H9 (cell line): ENCODE data around the gene OR13C8. TPM values are rescaled to one million over a fixed set of nuclear protein-coding genes. Genes with fewer than 3 reads are reported as not detected.

ENCODE experiments used
- DNase-seq: peaks from one replicate; pipeline ENCODE4 v3.0.0-alpha.2; 2017
- H2AFZ ChIP-seq: one replicate; pipeline ENCODE4 v1.6.1; 2013; ENCODE audit warnings: mild to moderate bottlenecking, low read length, control low read depth, moderate library complexity
- H2AK5ac ChIP-seq: 2 replicates; pipeline ENCODE4 v1.6.1; 2013; ENCODE audit warnings: low read length, control low read depth, mixed read lengths; ENCODE audit not compliant: insufficient read length
- H2BK120ac ChIP-seq: one replicate; pipeline ENCODE4 v1.6.1; 2013; ENCODE audit warnings: low read depth, mild to moderate bottlenecking, low read length, control low read depth, inconsistent platforms; ENCODE audit not compliant: poor library complexity, severe bottlenecking
- H2BK12ac ChIP-seq: 2 replicates; pipeline ENCODE4 v1.6.1; 2013; ENCODE audit warnings: low read length, control low read depth, mixed read lengths, low read depth; ENCODE audit not compliant: insufficient read length
- H2BK15ac ChIP-seq: 2 replicates; pipeline ENCODE4 v1.6.1; 2013; ENCODE audit warnings: low read depth, low read length, control low read depth
- H2BK20ac ChIP-seq: one replicate; pipeline ENCODE4 v1.6.1; 2013; ENCODE audit warnings: low read depth, mild to moderate bottlenecking, low read length, control low read depth, inconsistent platforms; ENCODE audit not compliant: poor library complexity, severe bottlenecking
- H2BK5ac ChIP-seq: 2 replicates; pipeline ENCODE4 v1.6.1; 2013; ENCODE audit warnings: low read length, control low read depth, mixed read lengths; ENCODE audit not compliant: insufficient read length
- H3K14ac ChIP-seq: 2 replicates; pipeline ENCODE4 v1.6.1; 2013; ENCODE audit warnings: low read length, control low read depth; ENCODE audit not compliant: insufficient read depth
- H3K18ac ChIP-seq: 2 replicates; pipeline ENCODE4 v1.6.1; 2013; ENCODE audit warnings: low read depth, mild to moderate bottlenecking, mixed read lengths, low read length, control low read depth; ENCODE audit not compliant: insufficient read length
- H3K23ac ChIP-seq: 2 replicates; pipeline ENCODE4 v1.6.1; 2013; ENCODE audit warnings: low read length, control low read depth, mixed read lengths, low read depth; ENCODE audit not compliant: insufficient read length
- H3K23me2 ChIP-seq: 2 replicates; pipeline ENCODE4 v1.6.1; 2013; ENCODE audit warnings: low read depth, mild to moderate bottlenecking, mixed read lengths, low read length, control low read depth; ENCODE audit not compliant: insufficient read length, poor library complexity, severe bottlenecking
- H3K27ac ChIP-seq: 2 replicates; pipeline ENCODE4 v1.5.1; 2013; ENCODE audit warnings: low read length, control low read depth, mixed read lengths, low read depth; ENCODE audit not compliant: insufficient read length
- H3K27me3 ChIP-seq: 2 replicates; pipeline ENCODE4 v1.6.1; 2013; ENCODE audit warnings: low read length, control low read depth, inconsistent platforms; ENCODE audit not compliant: insufficient read depth
- H3K4ac ChIP-seq: 2 replicates; pipeline ENCODE4 v1.6.1; 2013; ENCODE audit warnings: low read depth, mild to moderate bottlenecking, control low read depth, inconsistent platforms, low read length, moderate library complexity
- H3K4me1 ChIP-seq: 2 replicates; pipeline ENCODE4 v1.6.1; 2013; ENCODE audit warnings: low read length, control low read depth, inconsistent platforms; ENCODE audit not compliant: insufficient read depth
- H3K4me2 ChIP-seq: 2 replicates; pipeline ENCODE4 v1.6.1; 2013; ENCODE audit warnings: low read length, control low read depth, mixed read lengths; ENCODE audit not compliant: insufficient read length, insufficient read depth
- H3K56ac ChIP-seq: 2 replicates; pipeline ENCODE4 v1.6.1; 2013; ENCODE audit warnings: low read depth, mild to moderate bottlenecking, mixed read lengths, low read length, control low read depth; ENCODE audit not compliant: insufficient read length
- H3K79me1 ChIP-seq: 2 replicates; pipeline ENCODE4 v1.6.1; 2013; ENCODE audit warnings: low read depth, mild to moderate bottlenecking, moderate library complexity, low read length, control low read depth, inconsistent platforms; ENCODE audit not compliant: insufficient read depth, poor library complexity, severe bottlenecking
- H3K79me2 ChIP-seq: 2 replicates; pipeline ENCODE4 v1.6.1; 2013; ENCODE audit warnings: low read length, control low read depth, inconsistent platforms; ENCODE audit not compliant: insufficient read depth
- H3K9ac ChIP-seq: 2 replicates; pipeline ENCODE4 v1.6.1; 2013; ENCODE audit warnings: low read length, control low read depth, mixed read lengths; ENCODE audit not compliant: insufficient read length; ENCODE audit errors: extremely low read depth
- H3K9me3 ChIP-seq: one replicate; pipeline ENCODE4 v1.6.1; 2013; ENCODE audit warnings: low read depth, low read length, inconsistent platforms; ENCODE audit not compliant: control insufficient read depth
- H3T11ph ChIP-seq: one replicate; pipeline ENCODE4 v1.6.1; 2013; ENCODE audit warnings: mild to moderate bottlenecking, low read length, control low read depth, inconsistent platforms
- H4K20me1 ChIP-seq: one replicate; pipeline ENCODE4 v1.6.1; 2013; ENCODE audit not compliant: control insufficient read depth, insufficient read length, insufficient read depth
- H4K5ac ChIP-seq: 2 replicates; pipeline ENCODE4 v1.6.1; 2013; ENCODE audit warnings: low read depth, mild to moderate bottlenecking, mixed read lengths, low read length, control low read depth; ENCODE audit not compliant: insufficient read length
- H4K8ac ChIP-seq: replicated peaks from 2 replicates; pipeline ENCODE4 v1.6.1; 2013; ENCODE audit warnings: low read length, control low read depth, mixed read lengths, low read depth; ENCODE audit not compliant: insufficient read length
- H4K91ac ChIP-seq: 2 replicates; pipeline ENCODE4 v1.6.1; 2013; ENCODE audit warnings: low read depth, mild to moderate bottlenecking, moderate library complexity, mixed read lengths, low read length, control low read depth; ENCODE audit not compliant: insufficient read length
- H3K27ac Mint-ChIP-seq, 3 experiments: 2 replicates in 2 of 3; 3 replicates in 1 of 3; pipeline ENCODE4 v1.8.0; 2020 to 2021; ENCODE audit warnings: mixed read lengths in 3 of 3, mild to moderate bottlenecking in 1 of 3, moderate library complexity in 1 of 3
- H3K27me3 Mint-ChIP-seq: 2 replicates; pipeline ENCODE4 v1.8.0; 2021; ENCODE audit warnings: low read depth, mild to moderate bottlenecking, moderate library complexity, mixed read lengths
- H3K36me3 Mint-ChIP-seq, 3 experiments: 2 replicates in 2 of 3; 3 replicates in 1 of 3; pipeline ENCODE4 v1.8.0; 2020 to 2021; ENCODE audit warnings: low read depth in 3 of 3, mixed read lengths in 3 of 3; ENCODE audit not compliant: insufficient read depth in 1 of 3
- H3K4me1 Mint-ChIP-seq, 2 experiments: 2 replicates each; pipeline ENCODE4 v1.8.0; 2020; ENCODE audit warnings: mixed read lengths in 2 of 2
- H3K4me3 Mint-ChIP-seq, 2 experiments: 2 replicates in 1 of 2; 3 replicates in 1 of 2; pipeline ENCODE4 v1.8.0; 2020 to 2021; ENCODE audit warnings: mild to moderate bottlenecking in 2 of 2, mixed read lengths in 2 of 2, moderate library complexity in 1 of 2
- H3K9me3 Mint-ChIP-seq, 2 experiments: 2 replicates in 1 of 2; 3 replicates in 1 of 2; pipeline ENCODE4 v1.8.0; 2020; ENCODE audit warnings: mild to moderate bottlenecking in 2 of 2, mixed read lengths in 2 of 2, moderate library complexity in 1 of 2
- WGBS: extraction: QIAGEN DNeasy Blood & Tissue Kit; methylation state at CpG from one replicate; pipeline ENCODE4 v1.1.7; 2013; ENCODE audit warnings: missing lambda C conversion rate, low lambda C conversion rate, mixed read lengths; ENCODE audit not compliant: insufficient read length; ENCODE audit errors: extremely low coverage; 5-methylcytosine and 5-hydroxymethylcytosine counted together
- total RNA-seq: library from RNA; stranded (reverse); gene quantifications from 2 replicates; pipeline ENCODE4 v1.2.1, GENCODE V29; 2021
- TF ChIP-seq, protein P1 (sequence below): fragments of 200-600 bp; sonication (generic); conservative IDR thresholded peaks from 3 replicates; pipeline ENCODE4 v1.8.0; 2021; ENCODE audit warnings: antibody characterized with exemption, mild to moderate bottlenecking

Gene OR13C8
- total RNA-seq, 1 experiment from 2014 or later, result not detected

DNA sequence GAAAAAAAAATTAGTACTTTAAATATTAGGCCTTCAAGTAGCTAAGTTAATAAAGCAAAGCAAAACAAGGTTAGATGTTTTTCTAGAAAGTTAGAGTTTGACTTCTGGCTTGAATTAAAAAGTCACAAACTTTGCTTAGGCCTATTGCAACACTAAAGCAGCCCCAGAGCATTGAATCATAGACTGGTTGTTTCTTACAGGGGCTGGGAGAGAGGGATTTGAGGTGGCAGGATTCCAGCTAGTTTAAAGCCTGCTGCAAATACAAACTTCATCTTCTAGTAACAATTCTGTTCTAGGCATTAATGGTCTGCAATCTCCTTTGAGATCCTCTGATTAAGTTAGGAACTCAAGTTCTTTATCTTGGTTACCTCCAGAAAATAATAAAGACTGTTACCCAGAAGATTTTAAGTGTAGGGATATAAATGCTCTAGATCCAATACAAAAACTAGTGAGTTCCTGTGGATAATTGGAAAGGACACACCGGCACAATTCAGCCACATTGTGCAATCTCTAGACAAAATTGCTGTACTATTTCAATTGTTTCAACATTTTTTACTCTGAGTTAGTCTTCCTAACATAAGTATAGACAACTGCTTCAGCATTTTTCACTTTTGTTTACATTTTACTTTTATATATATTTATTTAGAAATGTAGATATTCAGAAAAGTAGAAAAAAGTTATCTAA is 17.7 kb downstream of the OR13C8 start:
- H3K9me3 Mint-ChIP-seq, result no peaks in the 10 kb centered on the region
- no peak overlapping the region for H2AFZ ChIP-seq

More for the DNA sequence above, 17.7 kb downstream of the OR13C8 start:
- no peak overlapping the region for H2BK120ac ChIP-seq
- no peak overlapping the region for H2BK5ac ChIP-seq
- Mint-ChIP-seq H3K36me3 (no peaks in the 10 kb centered on the region), H3K27ac (no peak overlapping the region), H3K4me3 (no peak overlapping the region), H3K4me1 (no peaks in the 10 kb centered on the region), H3K27me3 (no peaks in the 10 kb centered on the region)
- H3K4me2 ChIP-seq, result no peak overlapping the region
- no peak overlapping the region for H4K8ac ChIP-seq
- H3T11ph ChIP-seq, result no peak overlapping the region
- no peak overlapping the region for H4K91ac ChIP-seq
- no peak for DNase-seq
- no peaks in the 10 kb centered on the region for H3K79me2 ChIP-seq
- H3K9me3 ChIP-seq, result no peaks in the 10 kb centered on the region
- no peak overlapping the region for H3K56ac ChIP-seq
- H3K4ac ChIP-seq, result no peak overlapping the region
- no peaks in the 10 kb centered on the region for H3K79me1 ChIP-seq
- no peak overlapping the region for H3K27ac ChIP-seq
- H2BK12ac ChIP-seq, result no peak overlapping the region
- TF ChIP-seq, protein P1, sequence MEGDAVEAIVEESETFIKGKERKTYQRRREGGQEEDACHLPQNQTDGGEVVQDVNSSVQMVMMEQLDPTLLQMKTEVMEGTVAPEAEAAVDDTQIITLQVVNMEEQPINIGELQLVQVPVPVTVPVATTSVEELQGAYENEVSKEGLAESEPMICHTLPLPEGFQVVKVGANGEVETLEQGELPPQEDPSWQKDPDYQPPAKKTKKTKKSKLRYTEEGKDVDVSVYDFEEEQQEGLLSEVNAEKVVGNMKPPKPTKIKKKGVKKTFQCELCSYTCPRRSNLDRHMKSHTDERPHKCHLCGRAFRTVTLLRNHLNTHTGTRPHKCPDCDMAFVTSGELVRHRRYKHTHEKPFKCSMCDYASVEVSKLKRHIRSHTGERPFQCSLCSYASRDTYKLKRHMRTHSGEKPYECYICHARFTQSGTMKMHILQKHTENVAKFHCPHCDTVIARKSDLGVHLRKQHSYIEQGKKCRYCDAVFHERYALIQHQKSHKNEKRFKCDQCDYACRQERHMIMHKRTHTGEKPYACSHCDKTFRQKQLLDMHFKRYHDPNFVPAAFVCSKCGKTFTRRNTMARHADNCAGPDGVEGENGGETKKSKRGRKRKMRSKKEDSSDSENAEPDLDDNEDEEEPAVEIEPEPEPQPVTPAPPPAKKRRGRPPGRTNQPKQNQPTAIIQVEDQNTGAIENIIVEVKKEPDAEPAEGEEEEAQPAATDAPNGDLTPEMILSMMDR, result no peak
- H2BK20ac ChIP-seq, result no peak overlapping the region
- H3K14ac ChIP-seq, result no peak overlapping the region
- WGBS, result no CpG with 5 or more reads among the region's 1 CpG
- no peaks in the 10 kb centered on the region for H3K27me3 ChIP-seq
- H3K23ac ChIP-seq, result no peak overlapping the region
- H3K18ac ChIP-seq, result no peak overlapping the region
- H3K23me2 ChIP-seq, result no peaks in the 10 kb centered on the region
- no peak overlapping the region for H4K5ac ChIP-seq
- H2BK15ac ChIP-seq, result no peak overlapping the region
- H2AK5ac ChIP-seq, result no peak overlapping the region
- H3K4me1 ChIP-seq, result no peaks in the 10 kb centered on the region
- H4K20me1 ChIP-seq, result no peaks in the 10 kb centered on the region
- H3K9ac ChIP-seq, result no peak overlapping the region
